ENCODE measurements around the gene SUCLG2.

- TF ChIP-seq POLR2A (IDR thresholded peaks at IDR 0.05) (no peak), CTCF (IDR thresholded peaks at IDR 0.05) (no peak)
These were observed 33.5 kb downstream of the SUCLG2 start for GRCh38 chr3:67620869-67621268.
